ENCODE measurements around the gene CDHR3. TPM values are rescaled to one million over a fixed set of nuclear protein-coding genes. Genes with fewer than 3 reads are reported as not detected.

The CDHR3 gene
- total RNA-seq, 1 experiment from 2014 or later = 9.2 TPM

- Histone ChIP-seq H3K9me3 (peaks cover 7% of the 10 kb centered on the region; the same call in 1 of the 2 replicates), H3K4me1 (peaks cover 8% of the 10 kb centered on the region; the same call in 1 of the 2 replicates), H3K4me3 (ENCODE audit: low read depth, low read length) (no peak overlapping the region), H3K36me3 (ENCODE audit: control insufficient read depth, insufficient read depth, low read length) (no peaks in the 10 kb centered on the region), H3K27me3 (replicated peaks; ENCODE audit: control insufficient read depth, insufficient read depth, low read length) (no peaks in the 10 kb centered on the region)
- Mint-ChIP-seq H3K36me3 (ENCODE audit: insufficient read depth, unreplicated experiment) (no peaks in the 10 kb centered on the region), H3K4me3 (ENCODE audit: unreplicated experiment) (peak overlapping the region; percentile 56), H3K27ac (ENCODE audit: unreplicated experiment) (peak overlapping the region; percentile 23), H3K4me1 (ENCODE audit: low read depth, unreplicated experiment) (peaks cover 19% of the 10 kb centered on the region), H3K9me3 (ENCODE audit: unreplicated experiment) (peaks cover 9% of the 10 kb centered on the region), H3K27me3 (ENCODE audit: insufficient read depth, unreplicated experiment) (peaks cover 3% of the 10 kb centered on the region)
- CTCF ChIA-PET = interaction anchor here (0.6 to 1.9 kb wide), 8 partner anchors 12 to 333 kb away, joined by 3 to 13 read pairs (median 3); partner anchors contain the start of gene SYPL1
- TF ChIP-seq, protein P1, sequence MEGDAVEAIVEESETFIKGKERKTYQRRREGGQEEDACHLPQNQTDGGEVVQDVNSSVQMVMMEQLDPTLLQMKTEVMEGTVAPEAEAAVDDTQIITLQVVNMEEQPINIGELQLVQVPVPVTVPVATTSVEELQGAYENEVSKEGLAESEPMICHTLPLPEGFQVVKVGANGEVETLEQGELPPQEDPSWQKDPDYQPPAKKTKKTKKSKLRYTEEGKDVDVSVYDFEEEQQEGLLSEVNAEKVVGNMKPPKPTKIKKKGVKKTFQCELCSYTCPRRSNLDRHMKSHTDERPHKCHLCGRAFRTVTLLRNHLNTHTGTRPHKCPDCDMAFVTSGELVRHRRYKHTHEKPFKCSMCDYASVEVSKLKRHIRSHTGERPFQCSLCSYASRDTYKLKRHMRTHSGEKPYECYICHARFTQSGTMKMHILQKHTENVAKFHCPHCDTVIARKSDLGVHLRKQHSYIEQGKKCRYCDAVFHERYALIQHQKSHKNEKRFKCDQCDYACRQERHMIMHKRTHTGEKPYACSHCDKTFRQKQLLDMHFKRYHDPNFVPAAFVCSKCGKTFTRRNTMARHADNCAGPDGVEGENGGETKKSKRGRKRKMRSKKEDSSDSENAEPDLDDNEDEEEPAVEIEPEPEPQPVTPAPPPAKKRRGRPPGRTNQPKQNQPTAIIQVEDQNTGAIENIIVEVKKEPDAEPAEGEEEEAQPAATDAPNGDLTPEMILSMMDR (IDR thresholded peaks at IDR 0.05; ENCODE audit: insufficient read depth in 1 of 2, low read depth in 1 of 2, low read length in 1 of 2, severe bottlenecking in 1 of 2, unreplicated experiment in 1 of 2) = peak; percentile 85 to 96
- intact Hi-C loops (cut with micrococcal nuclease; ENCODE audit: unreplicated experiment) = loop anchor here (1.0 to 5.0 kb wide), 4 partner anchors 12 to 249 kb away; no protein-coding TSS in a partner anchor
- POLR2A ChIA-PET = no interaction called here
- BruUV-seq (replicated peaks) = no TSS peak
- peak; percentile 85 to 87 for DNase-seq
Observed at GRCh38 chr7:106009503-106010226, 46.6 kb downstream of the CDHR3 start.

DNA sequence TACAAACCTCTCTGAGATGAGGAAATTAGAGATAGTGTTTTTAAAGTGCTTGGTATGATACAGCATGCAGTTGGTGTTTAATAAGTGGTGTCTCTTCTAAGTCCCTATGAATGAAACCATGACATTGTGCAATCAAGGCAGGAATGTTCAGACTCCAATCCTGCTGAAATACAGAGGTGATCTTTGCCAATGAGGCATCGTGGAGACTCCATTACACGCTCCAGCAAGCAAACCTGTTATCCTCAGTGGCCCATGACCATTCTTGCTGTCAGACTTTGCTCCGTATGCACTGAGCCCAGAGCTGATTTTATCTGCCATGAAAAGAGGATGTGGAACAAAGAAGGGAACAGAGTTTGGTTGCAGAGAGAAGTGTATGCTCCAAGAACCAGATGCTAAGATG lies 47.3 kb downstream of the CDHR3 start:
- no peaks in the 10 kb centered on the region for H3K27me3 ChIP-seq (replicated peaks; ENCODE audit: control insufficient read depth, insufficient read depth, low read length)
- no peak overlapping the region for H3K4me3 Mint-ChIP-seq (ENCODE audit: unreplicated experiment)
- H3K36me3 ChIP-seq (ENCODE audit: control insufficient read depth, insufficient read depth, low read length) = no peaks in the 10 kb centered on the region
- intact Hi-C loops (cut with micrococcal nuclease; ENCODE audit: unreplicated experiment) = no loop called here
- peaks cover 8% of the 10 kb centered on the region; the same call in 1 of the 2 replicates for H3K4me1 ChIP-seq
- BruUV-seq (replicated peaks) = no TSS peak
- no peak for DNase-seq
- H3K36me3 Mint-ChIP-seq (ENCODE audit: insufficient read depth, unreplicated experiment) = no peaks in the 10 kb centered on the region
- ChIA-PET POLR2A (no interaction called here), CTCF (interaction anchor here (0.6 to 1.9 kb wide), 8 partner anchors 13 to 333 kb away, joined by 3 to 13 read pairs (median 4); partner anchors contain the start of gene SYPL1)
- H3K9me3 Mint-ChIP-seq (ENCODE audit: unreplicated experiment) = peaks cover 9% of the 10 kb centered on the region
- H3K4me1 Mint-ChIP-seq (ENCODE audit: low read depth, unreplicated experiment) = peaks cover 19% of the 10 kb centered on the region
- TF ChIP-seq, protein P1 (IDR thresholded peaks at IDR 0.05; ENCODE audit: insufficient read depth in 1 of 2, low read depth in 1 of 2, low read length in 1 of 2, severe bottlenecking in 1 of 2, unreplicated experiment in 1 of 2) = no peak
- H3K9me3 ChIP-seq = peaks cover 5% of the 10 kb centered on the region; the same call in 1 of the 2 replicates
- H3K27me3 Mint-ChIP-seq (ENCODE audit: insufficient read depth, unreplicated experiment) = peaks cover 3% of the 10 kb centered on the region
- H3K27ac Mint-ChIP-seq (ENCODE audit: unreplicated experiment) = peak overlapping the region; percentile 10
- H3K4me3 ChIP-seq (ENCODE audit: low read depth, low read length) = no peak overlapping the region

GRCh38 chr7:106010866-106011265 lies 47.8 kb downstream of the CDHR3 start:
- H3K4me1 ChIP-seq = peaks cover 8% of the 10 kb centered on the region; the same call in 1 of the 2 replicates
- CTCF ChIA-PET = interaction anchor here (0.5 to 1.2 kb wide), 3 partner anchors 76 to 250 kb away, joined by 3 to 4 read pairs (median 4); no protein-coding TSS in a partner anchor
- H3K27ac Mint-ChIP-seq (ENCODE audit: unreplicated experiment) = peak overlapping the region; percentile 10

More at GRCh38 chr7:106010866-106011265, 47.8 kb downstream of the CDHR3 start:
- Mint-ChIP-seq H3K27me3 (ENCODE audit: insufficient read depth, unreplicated experiment) (peaks cover 3% of the 10 kb centered on the region), H3K4me3 (ENCODE audit: unreplicated experiment) (no peak overlapping the region), H3K4me1 (ENCODE audit: low read depth, unreplicated experiment) (peaks cover 19% of the 10 kb centered on the region), H3K36me3 (ENCODE audit: insufficient read depth, unreplicated experiment) (no peaks in the 10 kb centered on the region), H3K9me3 (ENCODE audit: unreplicated experiment) (peaks cover 9% of the 10 kb centered on the region)
- no TSS peak for BruUV-seq (replicated peaks)
- Histone ChIP-seq H3K27me3 (replicated peaks; ENCODE audit: control insufficient read depth, insufficient read depth, low read length) (no peaks in the 10 kb centered on the region), H3K36me3 (ENCODE audit: control insufficient read depth, insufficient read depth, low read length) (no peaks in the 10 kb centered on the region), H3K9me3 (peaks cover 2% of the 10 kb centered on the region; the same call in 1 of the 2 replicates), H3K4me3 (ENCODE audit: low read depth, low read length) (no peak overlapping the region)
- TF ChIP-seq, protein P1 (IDR thresholded peaks at IDR 0.05; ENCODE audit: insufficient read depth in 1 of 2, low read depth in 1 of 2, low read length in 1 of 2, severe bottlenecking in 1 of 2, unreplicated experiment in 1 of 2) = no peak
- POLR2A ChIA-PET = no interaction called here
- intact Hi-C loops (cut with micrococcal nuclease; ENCODE audit: unreplicated experiment) = no loop called here
- DNase-seq = no peak
